RWPE2 (cell line): Measurements from ENCODE around the gene ARMH4.

Experiments used
- ATAC-seq: fragments of 200-7000 bp; cut with Tn5 transposase; 3 replicates; pipeline ENCODE4 v1.9.1; 2021; ENCODE audit warnings: low read depth
- DNase-seq: peaks from one replicate; pipeline ENCODE4 v3.0.0-alpha.2; 2020; ENCODE audit warnings: low spot score
- H3K27ac ChIP-seq: fragments of 450-650 bp; 2 replicates; pipeline ENCODE4 v1.5.1; 2017; ENCODE audit warnings: mild to moderate bottlenecking; ENCODE audit not compliant: poor library complexity, severe bottlenecking
- H3K27me3 ChIP-seq: fragments of 250-450 bp; sonication (Bioruptor Pico); 2 replicates; pipeline ENCODE4 v1.5.1; 2021; ENCODE audit warnings: mild to moderate bottlenecking, moderate library complexity; ENCODE audit not compliant: insufficient read depth, poor library complexity, severe bottlenecking
- H3K36me3 ChIP-seq: fragments of 250-450 bp; sonication (Bioruptor Pico); 2 replicates; pipeline ENCODE4 v1.5.1; 2020; ENCODE audit warnings: low read depth, mild to moderate bottlenecking, moderate library complexity
- H3K4me1 ChIP-seq: fragments of 250-450 bp; sonication (Bioruptor Pico); 2 replicates; pipeline ENCODE4 v1.5.1; 2021; ENCODE audit warnings: mild to moderate bottlenecking, moderate library complexity; ENCODE audit not compliant: insufficient read depth, poor library complexity, severe bottlenecking
- H3K4me3 ChIP-seq: fragments of 250-450 bp; sonication (Bioruptor Pico); 2 replicates; pipeline ENCODE4 v1.5.1; 2021; ENCODE audit warnings: mild to moderate bottlenecking, moderate library complexity; ENCODE audit not compliant: severe bottlenecking
- H3K9me3 ChIP-seq: fragments of 250-450 bp; sonication (Bioruptor Pico); 2 replicates; pipeline ENCODE4 v1.5.1; 2021; ENCODE audit warnings: mild to moderate bottlenecking, moderate library complexity; ENCODE audit not compliant: severe bottlenecking
- TF ChIP-seq, protein P1 (sequence below): fragments of 450-650 bp; IDR thresholded peaks from one replicate; pipeline ENCODE4 v1.5.1; 2017; ENCODE audit warnings: mild to moderate bottlenecking, moderate library complexity; ENCODE audit not compliant: poor library complexity, severe bottlenecking

Gene ARMH4

DNA sequence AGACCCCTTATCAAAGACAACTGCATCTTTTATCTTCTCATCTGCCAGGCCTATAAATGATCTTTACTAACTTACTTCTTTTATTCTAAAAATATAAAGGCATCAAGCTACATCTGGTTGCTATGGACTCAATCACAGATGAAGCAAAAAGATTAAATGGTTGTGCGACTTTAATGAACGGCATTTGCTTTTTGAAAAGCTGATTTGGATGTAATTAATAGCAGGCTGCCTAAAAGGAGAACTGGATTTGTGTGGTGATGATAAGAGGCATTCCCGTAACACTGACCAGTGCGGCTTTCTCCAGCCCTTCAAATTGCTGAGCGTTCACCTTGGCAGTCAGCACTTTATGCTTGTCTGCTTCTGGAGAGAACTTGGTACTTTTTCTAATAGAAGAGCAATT lies 103.8 kb downstream of the ARMH4 start:
- H3K4me1 ChIP-seq: no peaks in the 10 kb centered on the region
- H3K4me3 ChIP-seq: no peak overlapping the region
- H3K9me3 ChIP-seq: no peaks in the 10 kb centered on the region
- TF ChIP-seq, protein P1, sequence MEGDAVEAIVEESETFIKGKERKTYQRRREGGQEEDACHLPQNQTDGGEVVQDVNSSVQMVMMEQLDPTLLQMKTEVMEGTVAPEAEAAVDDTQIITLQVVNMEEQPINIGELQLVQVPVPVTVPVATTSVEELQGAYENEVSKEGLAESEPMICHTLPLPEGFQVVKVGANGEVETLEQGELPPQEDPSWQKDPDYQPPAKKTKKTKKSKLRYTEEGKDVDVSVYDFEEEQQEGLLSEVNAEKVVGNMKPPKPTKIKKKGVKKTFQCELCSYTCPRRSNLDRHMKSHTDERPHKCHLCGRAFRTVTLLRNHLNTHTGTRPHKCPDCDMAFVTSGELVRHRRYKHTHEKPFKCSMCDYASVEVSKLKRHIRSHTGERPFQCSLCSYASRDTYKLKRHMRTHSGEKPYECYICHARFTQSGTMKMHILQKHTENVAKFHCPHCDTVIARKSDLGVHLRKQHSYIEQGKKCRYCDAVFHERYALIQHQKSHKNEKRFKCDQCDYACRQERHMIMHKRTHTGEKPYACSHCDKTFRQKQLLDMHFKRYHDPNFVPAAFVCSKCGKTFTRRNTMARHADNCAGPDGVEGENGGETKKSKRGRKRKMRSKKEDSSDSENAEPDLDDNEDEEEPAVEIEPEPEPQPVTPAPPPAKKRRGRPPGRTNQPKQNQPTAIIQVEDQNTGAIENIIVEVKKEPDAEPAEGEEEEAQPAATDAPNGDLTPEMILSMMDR: no peak
- no peak overlapping the region for H3K27ac ChIP-seq
- no peaks in the 10 kb centered on the region for H3K27me3 ChIP-seq
- ATAC-seq (no peak), DNase-seq (no peak)
- no peaks in the 10 kb centered on the region for H3K36me3 ChIP-seq

DNA sequence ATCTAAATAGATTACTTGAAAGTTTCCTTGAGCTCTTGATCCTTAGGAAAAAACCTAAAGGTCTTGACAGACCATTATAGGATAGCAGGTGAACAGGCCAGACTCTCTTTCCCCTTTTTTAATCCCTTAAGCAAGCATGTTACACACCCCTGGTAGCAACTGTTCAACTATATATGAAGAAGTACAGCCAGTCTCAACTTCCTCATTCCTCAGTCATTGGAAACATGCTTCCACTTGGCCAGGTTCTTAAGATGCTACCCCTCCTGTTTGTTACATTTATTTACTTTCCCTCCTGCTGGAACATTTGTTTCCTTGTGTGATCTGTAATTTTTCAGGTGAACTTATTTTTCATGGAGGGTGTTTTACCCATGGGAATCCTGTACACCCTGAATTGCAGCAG lies 124.1 kb downstream of the ARMH4 start:
- DNase-seq (no peak), ATAC-seq (peak; percentile 48; the same call in 1 of the 3 replicates)
- Histone ChIP-seq H3K36me3 (no peaks in the 10 kb centered on the region), H3K4me3 (no peak overlapping the region), H3K4me1 (peaks cover 8% of the 10 kb centered on the region), H3K27ac (no peak overlapping the region), H3K9me3 (no peaks in the 10 kb centered on the region), H3K27me3 (no peaks in the 10 kb centered on the region)
- TF ChIP-seq, protein P1: no peak

DNA sequence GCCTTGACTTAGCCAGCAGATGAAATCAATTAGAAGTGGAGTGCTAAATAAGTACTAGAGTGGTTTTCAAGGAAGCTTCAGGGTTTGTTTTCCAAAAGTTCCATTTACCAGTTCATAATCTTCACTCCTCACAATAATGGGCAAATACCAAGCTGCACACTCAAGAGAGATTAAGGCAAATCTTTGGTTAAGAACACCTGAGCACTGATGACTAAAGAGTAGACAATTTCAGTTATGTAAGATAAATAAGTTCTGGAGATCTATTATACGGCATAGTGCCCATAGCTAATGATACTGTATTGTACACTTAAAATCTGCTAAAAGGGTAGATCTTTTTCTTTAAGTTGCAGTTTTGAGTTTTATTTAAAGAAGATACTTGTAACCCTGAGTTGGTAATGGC lies 125.0 kb downstream of the ARMH4 start:
- Histone ChIP-seq H3K9me3 (no peaks in the 10 kb centered on the region), H3K4me3 (no peak overlapping the region), H3K4me1 (peaks cover 8% of the 10 kb centered on the region), H3K36me3 (no peaks in the 10 kb centered on the region), H3K27ac (no peak overlapping the region), H3K27me3 (no peaks in the 10 kb centered on the region)
- DNase-seq (no peak), ATAC-seq (peak; percentile 84)
- TF ChIP-seq, protein P1: no peak

DNA sequence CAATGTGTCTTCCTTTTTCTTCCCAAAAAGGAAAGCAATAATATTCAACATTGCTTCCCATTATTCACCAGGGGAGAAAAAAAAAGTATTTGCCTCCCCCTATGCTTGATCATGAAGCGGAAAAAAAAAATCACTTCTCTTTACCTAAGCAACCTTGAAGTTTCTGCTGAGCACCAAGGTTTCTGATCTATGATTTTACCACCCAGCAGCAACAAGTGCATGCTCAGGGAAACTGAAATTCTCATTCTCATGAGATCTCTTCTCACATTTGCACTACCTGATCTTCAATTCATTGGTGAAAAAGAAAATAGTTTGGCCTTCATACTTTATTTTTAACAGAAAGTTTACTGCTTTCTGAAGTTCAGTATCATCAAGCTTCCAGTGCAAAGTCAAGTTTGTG lies 125.8 kb downstream of the ARMH4 start:
- H3K27ac ChIP-seq: no peak overlapping the region
- no peak for DNase-seq

DNA sequence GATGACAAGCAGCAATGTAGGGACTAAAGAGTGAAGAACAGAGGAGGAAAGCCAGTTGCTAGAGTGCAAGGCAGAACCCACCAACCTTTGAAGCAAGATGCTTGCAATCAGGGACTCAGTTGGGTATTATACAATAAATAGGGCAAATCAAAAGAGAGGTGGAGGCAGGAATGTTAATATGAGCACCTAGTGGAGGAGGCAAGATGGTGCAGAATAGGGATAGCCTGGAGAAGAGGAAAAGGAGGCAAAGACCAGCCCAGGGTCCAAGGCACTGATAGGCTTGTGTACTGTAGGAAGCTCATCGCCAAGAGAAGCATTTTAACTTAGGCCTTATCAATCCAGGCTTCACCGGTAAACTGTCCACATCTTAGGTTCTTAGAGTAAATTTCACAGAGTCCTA lies 137.2 kb downstream of the ARMH4 start:
- DNase-seq: no peak

More for the DNA sequence above, 125.8 kb downstream of the ARMH4 start:
- H3K27me3 ChIP-seq: no peaks in the 10 kb centered on the region
- TF ChIP-seq, protein P1: no peak
- H3K4me1 ChIP-seq: peaks cover 8% of the 10 kb centered on the region
- no peaks in the 10 kb centered on the region for H3K36me3 ChIP-seq
- ATAC-seq: no peak
- H3K4me3 ChIP-seq: no peak overlapping the region
- no peaks in the 10 kb centered on the region for H3K9me3 ChIP-seq

More for the DNA sequence above, 137.2 kb downstream of the ARMH4 start:
- TF ChIP-seq, protein P1: no peak
- peak; percentile 49; the same call in 1 of the 3 replicates for ATAC-seq
- Histone ChIP-seq H3K4me1 (no peaks in the 10 kb centered on the region), H3K4me3 (no peak overlapping the region), H3K36me3 (no peaks in the 10 kb centered on the region), H3K27me3 (no peaks in the 10 kb centered on the region), H3K27ac (no peak overlapping the region), H3K9me3 (no peaks in the 10 kb centered on the region)
